ENCODE measurements around the gene OVCA2. TPM values are rescaled to one million over a fixed set of nuclear protein-coding genes. Genes with fewer than 3 reads are reported as not detected.

Gene OVCA2
- total RNA-seq, 1 donor from 2014 or later = 48.8 TPM

- intact Hi-C loops (cut with micrococcal nuclease) = no loop called here
Observed at GRCh38 chr17:2051933-2052559, 10.2 kb downstream of the OVCA2 start.

GRCh38 chr17:2053380-2054261 is 11.8 kb downstream of the OVCA2 start:
- intact Hi-C loops (cut with micrococcal nuclease) = loop anchor here (1.0 to 2.0 kb wide), 7 partner anchors 191 to 363 kb away; partner anchors contain the start of genes SMG6, SRR and TSR1

DNA sequence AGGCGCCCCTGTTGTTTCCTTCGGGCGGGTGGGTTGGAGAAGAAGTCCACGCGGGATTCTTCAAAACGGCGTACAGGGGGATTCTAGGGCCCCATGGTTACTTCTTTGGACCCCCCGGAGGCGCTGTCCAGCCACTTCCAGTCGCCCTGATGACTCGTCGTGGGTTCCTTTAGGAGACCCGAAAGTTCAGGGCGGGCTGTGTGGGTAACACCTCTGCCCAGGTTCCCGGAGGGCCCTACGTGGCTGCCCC is 12.4 kb downstream of the OVCA2 start:
- intact Hi-C loops (cut with micrococcal nuclease) = loop anchor here (1.0 to 2.0 kb wide), 7 partner anchors 190 to 362 kb away; partner anchors contain the start of genes SMG6, SRR and TSR1

DNA sequence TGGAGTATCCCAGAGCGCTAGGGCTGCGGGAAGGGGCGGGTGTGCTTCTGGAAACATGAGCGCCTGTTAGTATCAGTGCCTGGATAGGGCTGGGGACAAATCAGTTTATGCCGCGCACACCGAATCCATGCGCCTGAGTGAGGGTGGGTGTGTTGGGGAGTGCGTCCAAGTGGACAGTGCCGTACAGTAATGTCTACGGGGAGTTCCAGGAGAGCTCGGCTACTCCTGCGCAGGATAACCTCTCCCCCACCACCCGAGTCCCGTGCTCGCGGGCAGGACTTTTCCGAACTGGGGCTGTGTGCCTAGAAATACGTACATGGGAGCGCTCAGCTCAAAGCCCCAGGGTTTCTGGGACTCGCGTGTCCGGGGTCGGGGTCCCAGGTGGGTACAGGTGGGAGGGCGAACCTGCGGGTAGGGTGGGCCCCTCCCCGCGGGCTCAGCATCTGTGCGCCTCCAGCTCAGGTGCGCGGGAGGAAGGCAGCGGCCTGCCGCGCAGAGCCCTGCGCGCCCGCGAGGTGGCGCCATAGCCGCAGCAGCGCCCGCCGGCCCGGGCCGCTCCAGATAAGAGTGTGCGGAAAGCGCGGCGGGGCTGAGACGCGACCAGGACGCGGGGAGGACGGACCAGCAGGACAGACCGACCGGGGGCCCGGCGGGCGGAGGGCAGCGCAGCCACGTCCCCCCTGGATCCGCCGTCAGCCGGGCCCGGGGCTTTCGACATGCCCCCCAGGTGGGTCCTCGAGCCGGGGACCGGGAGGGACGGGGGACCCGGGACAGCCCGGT is 12.9 kb downstream of the OVCA2 start, which contains the start of gene HIC1:
HIC1 (plus strand) TSS at position 592 of the 780 bp plus-strand sequence. CDS start 1,588 bp downstream, outside the sequence.
- intact Hi-C loops (cut with micrococcal nuclease) = loop anchor here (1.0 to 2.0 kb wide), 7 partner anchors 190 to 362 kb away; partner anchors contain the start of genes SMG6, SRR and TSR1

- intact Hi-C loops (cut with micrococcal nuclease) = loop anchor here (2.0 kb wide), 1 partner anchor 297 kb away; no protein-coding TSS in a partner anchor
Observed at GRCh38 chr17:2055292-2056205, 13.7 kb downstream of the OVCA2 start.

DNA sequence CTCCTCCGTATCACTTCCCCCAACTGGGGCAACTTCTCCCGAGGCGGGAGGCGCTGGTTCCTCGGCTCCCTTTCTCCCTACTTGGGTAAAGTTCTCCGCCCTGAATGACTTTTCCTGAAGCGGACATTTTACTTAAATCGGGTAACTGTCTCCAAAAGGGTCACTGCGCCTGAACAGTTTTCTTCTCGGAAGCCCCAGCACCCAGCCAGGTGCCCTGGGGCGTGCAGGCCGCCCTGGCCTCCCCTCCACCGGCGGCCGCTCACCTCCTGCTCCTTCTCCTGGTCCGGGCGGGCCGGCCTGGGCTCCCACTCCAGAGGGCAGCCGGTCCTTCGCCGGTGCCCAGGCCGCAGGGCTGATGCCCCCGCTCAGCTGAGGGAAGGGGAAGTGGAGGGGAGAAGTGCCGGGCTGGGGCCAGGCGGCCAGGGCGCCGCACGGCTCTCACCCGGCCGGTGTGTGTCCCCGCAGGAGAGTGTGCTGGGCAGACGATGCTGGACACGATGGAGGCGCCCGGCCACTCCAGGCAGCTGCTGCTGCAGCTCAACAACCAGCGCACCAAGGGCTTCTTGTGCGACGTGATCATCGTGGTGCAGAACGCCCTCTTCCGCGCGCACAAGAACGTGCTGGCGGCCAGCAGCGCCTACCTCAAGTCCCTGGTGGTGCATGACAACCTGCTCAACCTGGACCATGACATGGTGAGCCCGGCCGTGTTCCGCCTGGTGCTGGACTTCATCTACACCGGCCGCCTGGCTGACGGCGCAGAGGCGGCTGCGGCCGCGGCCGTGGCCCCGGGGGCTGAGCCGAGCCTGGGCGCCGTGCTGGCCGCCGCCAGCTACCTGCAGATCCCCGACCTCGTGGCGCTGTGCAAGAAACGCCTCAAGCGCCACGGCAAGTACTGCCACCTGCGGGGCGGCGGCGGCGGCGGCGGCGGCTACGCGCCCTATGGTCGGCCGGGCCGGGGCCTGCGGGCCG is 14.7 kb downstream of the OVCA2 start:
- intact Hi-C loops (cut with micrococcal nuclease) = no loop called here

DNA sequence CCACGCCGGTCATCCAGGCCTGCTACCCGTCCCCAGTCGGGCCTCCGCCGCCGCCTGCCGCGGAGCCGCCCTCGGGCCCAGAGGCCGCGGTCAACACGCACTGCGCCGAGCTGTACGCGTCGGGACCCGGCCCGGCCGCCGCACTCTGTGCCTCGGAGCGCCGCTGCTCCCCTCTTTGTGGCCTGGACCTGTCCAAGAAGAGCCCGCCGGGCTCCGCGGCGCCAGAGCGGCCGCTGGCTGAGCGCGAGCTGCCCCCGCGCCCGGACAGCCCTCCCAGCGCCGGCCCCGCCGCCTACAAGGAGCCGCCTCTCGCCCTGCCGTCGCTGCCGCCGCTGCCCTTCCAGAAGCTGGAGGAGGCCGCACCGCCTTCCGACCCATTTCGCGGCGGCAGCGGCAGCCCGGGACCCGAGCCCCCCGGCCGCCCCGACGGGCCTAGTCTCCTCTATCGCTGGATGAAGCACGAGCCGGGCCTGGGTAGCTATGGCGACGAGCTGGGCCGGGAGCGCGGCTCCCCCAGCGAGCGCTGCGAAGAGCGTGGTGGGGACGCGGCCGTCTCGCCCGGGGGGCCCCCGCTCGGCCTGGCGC is 15.4 kb downstream of the OVCA2 start:
- intact Hi-C loops (cut with micrococcal nuclease) = no loop called here

- intact Hi-C loops (cut with micrococcal nuclease) = no loop called here
Observed at GRCh38 chr17:2057760-2058585, 16.2 kb downstream of the OVCA2 start.

GRCh38 chr17:2058586-2059546 is 17.0 kb downstream of the OVCA2 start:
- intact Hi-C loops (cut with micrococcal nuclease) = no loop called here

GRCh38 chr17:2059547-2060384 is 17.9 kb downstream of the OVCA2 start:
- intact Hi-C loops (cut with micrococcal nuclease) = no loop called here

DNA sequence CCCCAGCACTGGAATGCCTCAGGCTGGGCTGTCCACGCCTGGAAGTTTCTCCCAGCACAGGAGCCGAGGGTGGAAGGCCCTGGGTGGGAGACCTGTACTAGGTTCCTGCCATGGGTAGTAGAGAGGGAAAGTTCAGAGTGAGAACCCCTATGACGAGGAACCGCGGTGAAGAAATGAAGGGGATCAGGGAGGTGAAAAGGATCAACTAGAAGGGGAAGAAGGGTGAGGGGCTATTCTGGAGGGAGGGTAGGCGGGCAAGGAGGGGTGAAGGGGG is 18.5 kb downstream of the OVCA2 start:
- intact Hi-C loops (cut with micrococcal nuclease) = no loop called here

- intact Hi-C loops (cut with micrococcal nuclease) = no loop called here
Observed at GRCh38 chr17:2060681-2061440, 19.0 kb downstream of the OVCA2 start.

- intact Hi-C loops (cut with micrococcal nuclease) = no loop called here
Observed at GRCh38 chr17:2061441-2061958, 19.7 kb downstream of the OVCA2 start.

GRCh38 chr17:2062571-2063183 is 20.9 kb downstream of the OVCA2 start:
- intact Hi-C loops (cut with micrococcal nuclease) = no loop called here
